NCI-H82 treated with DMSO at 0.1 percent for 48 hours (cell line): Measurements from ENCODE around the gene NDST1.

Source experiments
- DNase-seq: peaks from one replicate; lab custom pipeline; 2025; ENCODE audit not compliant: unreplicated experiment; lab: John Stamatoyannopoulos, UW

The NDST1 gene

DNA sequence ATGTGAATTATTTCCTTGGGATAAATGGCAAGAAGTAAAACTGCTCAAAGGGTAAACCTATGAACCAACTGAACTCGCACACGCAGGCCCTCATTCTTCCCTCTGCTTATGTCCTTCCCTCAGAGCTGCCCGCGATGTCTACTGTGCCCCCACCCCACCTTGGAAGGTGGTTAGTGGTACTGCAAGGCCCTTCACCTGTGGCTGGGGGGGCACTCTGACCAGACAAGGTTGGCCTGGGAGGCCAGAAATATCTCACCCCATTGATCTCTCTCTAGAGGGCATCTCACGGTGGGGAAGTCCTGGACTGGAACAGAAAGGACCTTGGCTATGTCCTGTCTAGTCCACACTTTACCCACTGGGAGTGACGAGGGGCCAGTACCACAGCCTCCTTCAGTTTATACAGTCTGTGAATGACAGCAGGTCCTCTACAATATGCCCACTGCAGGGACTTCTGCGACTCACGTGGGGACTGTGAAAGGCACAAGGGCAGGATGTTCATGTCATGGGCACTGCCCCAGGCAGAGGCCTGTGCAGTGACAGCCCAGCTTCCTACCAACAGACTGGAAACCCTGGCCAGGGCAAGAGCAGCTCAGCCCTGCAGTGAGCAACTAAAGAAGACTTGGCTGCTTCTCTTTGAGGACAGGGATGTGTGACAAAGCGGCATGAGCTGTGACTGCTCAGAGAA is 75.8 kb downstream of the NDST1 start:
- no peak for DNase-seq

GRCh38 chr5:150584556-150585335 is 76.8 kb downstream of the NDST1 start:
- DNase-seq = no peak

GRCh38 chr5:150585781-150586341 is 77.9 kb downstream of the NDST1 start:
- peak; percentile 17 for DNase-seq

DNA sequence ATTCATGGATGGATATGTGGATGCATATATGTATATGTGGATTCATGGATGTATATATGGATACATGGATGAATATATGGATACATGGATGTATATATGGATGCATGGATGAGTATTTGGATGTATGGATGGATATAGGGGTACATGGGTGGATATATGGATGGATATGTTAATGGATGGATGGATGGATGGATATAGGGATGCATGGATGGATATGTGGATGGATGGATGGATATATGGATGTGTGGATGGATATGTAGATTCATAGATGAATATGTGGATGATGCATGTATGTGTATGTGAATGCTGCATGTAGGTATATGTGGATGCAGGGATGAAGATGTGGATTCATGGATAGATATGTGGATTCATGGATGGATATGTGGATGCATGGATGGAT is 79.1 kb downstream of the NDST1 start:
- no peak for DNase-seq

DNA sequence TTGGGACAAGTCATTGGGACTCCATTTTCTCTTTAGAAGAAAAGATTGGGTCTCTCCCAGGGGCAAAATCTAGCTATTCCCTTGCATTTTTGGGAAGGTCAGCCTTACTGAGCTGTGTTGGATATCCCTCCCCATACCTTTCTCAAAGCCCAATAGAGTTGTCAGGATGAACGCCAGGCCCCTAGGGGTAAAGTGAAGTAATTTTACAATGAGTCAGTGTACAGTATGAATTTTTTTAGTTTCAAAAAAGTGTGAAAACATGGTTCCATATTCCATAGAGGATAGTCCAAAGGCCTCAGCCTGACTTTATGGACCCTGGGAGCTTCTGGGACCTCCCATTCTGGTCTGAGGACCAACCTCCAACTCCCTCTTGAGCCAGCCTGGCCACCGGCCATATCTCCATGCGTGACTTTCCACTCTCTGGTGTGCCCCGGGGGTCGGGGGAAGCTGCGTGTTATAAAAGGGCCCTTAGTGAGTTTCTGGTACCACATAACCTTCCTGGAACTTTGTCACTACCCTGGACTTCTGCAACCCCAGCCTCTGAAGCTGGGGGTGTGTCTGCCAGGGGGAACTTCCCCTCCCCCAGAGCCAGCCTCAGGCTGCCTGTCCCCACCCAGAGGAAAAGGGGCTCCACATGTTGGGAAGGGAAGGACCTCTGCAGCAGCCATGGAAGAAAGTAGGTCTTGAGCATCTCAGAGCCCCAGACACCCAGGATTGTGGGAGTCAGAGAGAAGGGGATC is 80.1 kb downstream of the NDST1 start:
- no peak for DNase-seq

- no peak for DNase-seq
These were observed 80.6 kb downstream of the NDST1 start for GRCh38 chr5:150588596-150588890.

DNA sequence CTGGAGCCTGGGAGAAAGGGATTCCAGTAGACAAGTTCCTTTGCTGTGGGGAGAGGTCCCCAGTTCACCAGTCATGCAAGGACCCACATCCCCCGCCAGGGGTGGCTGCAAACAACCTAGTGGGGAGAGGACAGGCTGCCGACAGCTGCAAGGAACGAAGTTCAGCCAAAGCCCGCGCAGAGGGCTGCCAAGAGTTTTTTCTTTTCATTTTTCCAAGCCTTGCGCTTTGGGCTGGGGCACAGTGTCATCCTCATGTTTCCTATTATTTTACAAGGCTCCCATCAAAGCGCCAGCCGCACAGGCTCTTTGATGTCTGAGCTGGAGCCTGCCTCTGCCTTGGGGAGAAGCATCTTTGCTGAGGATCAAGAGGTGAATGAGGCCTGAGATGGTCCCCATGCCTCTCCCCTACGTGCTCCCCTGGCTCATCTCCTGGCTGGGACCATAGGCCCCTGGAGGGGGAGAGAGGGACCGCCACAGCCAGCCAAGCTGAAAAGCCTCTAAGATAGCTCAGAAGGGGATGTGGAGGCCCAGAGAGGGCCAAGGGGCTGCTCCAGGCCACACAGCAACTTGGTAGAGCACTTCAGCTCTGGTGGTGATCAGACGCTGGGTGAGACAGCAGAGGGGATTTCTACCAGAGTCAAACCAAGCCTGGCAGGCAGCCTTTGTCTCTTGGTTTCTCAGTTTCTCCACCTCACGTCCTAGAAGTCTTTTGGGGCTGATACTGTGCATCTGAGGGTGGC is 82.1 kb downstream of the NDST1 start:
- DNase-seq = no peak

DNA sequence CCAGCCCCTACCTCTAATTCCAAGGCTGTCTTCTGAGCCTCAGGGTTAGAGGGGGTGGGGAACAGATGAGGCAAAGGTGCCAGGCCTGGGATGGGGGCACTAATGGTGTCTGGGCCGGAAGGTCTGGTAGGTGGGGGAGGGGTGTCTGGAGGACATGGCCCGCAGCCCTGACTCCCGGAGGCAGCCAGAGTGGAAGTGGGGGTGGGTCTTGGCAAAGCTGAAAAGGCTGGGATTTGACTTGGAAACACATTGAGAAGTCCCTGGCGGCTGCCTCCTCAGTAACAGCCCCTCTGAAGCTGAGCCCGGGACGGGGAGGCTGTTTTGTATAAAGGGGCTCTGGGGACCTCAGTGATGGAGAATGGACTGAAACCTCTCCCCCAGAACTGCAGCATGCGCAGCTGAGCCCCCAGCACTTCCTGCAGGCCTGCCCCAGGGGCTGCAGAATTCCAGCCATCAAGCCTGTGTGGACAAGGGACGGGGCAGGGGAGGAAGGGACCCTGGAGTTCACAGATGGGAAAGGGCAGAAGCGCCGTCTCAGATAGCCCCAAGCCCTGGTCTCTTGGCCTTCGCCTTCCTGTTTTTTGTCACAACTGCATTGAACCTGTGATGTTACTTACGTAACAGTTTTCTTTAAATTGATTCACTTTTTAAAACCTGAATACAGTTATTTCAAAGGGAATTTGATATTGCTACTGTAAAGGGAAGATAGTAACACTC is 83.2 kb downstream of the NDST1 start:
- DNase-seq = no peak

- no peak for DNase-seq
These were observed 85.7 kb downstream of the NDST1 start for GRCh38 chr5:150593593-150593992.

DNA sequence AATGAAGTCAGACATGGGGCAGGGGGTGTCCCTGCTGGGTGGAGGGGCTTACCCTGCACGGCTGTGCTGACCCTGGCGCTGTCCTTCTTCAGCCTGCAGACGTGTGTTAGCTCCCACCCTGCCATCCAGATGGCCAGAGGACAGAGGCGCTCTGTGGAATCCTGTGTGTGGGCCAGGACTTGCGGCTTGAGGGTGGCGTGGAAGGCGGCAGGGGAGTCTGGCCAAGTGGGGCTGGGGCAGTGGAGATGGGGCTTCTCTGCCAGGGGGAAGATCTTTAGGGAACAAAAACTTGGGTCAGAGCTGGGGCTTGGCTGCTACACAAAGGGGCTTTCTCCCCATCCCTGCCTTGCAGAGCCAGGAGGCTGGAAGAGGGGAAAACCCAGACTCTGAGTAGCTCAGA is 86.1 kb downstream of the NDST1 start:
- DNase-seq = no peak

DNA sequence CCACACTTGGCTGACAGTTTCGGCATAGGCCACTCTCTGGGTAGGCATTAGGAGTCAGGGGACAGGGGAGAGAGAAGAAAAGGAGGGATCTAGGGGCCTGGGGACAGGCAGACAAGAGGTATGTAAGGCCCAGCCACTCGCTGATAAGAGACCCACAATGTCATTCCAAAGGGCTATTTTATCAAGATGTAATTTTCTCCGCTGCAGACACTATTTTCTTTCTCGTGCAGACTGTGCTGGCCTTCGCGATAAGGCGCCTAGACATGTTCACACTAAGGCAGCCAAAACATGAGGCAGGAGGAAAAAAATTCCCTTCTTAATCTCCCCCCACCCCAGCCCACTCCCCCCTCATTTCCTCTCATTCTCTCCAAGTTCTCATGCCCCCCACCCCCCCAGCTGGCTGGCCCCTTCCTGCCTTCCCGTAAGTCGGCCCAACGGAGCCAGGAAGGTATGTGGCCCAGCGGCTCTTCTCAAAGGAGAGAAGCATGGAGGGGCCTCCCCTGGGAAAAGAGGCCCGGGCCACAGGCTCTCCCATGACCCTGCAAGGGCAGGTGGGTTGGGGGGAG is 87.6 kb downstream of the NDST1 start:
- no peak for DNase-seq

DNA sequence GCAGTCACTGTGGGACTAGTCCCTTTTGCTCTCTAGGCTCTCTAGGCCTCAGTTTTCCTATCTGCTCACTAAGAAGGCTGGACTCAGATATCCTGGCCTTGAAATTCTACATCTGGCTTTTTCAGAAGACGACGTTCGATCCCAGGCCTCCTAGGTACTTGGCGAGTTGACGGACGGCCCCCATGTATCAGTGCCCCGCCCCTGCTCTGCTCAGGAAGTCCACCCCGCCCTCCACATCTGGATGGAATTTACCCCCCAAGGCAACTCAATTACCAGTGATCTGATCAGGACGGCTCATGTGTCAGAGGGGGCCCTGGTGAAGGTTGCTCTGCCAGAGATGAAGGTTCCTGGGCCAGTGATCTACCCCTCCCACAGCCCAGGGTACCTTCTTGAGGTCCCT is 88.4 kb downstream of the NDST1 start:
- DNase-seq = no peak

- no peak for DNase-seq
These were observed 88.9 kb downstream of the NDST1 start for GRCh38 chr5:150596826-150597225.

GRCh38 chr5:150598006-150598405 is 90.1 kb downstream of the NDST1 start:
- DNase-seq = no peak

DNA sequence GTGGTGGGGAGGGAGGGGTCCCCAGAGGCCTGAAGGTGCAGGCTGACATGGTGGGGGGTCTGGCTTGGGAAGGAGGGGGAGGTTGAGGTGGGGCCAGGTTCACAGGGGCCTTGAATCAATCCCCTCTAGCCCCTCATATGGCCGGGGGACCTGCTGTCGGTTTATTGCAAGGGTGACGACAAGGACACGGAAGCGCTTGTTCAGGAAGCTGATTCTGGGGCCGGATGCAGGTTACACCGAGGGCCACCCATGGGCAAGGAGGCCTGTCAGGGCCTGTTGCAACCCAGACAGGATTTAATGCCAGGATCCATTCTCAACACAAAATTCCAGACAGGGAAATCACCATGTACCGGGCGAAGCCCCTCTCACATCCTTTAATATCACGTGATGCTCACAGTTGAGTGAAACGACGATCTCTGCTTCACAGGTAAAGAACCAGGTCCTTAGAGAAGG is 90.9 kb downstream of the NDST1 start:
- DNase-seq = no peak

DNA sequence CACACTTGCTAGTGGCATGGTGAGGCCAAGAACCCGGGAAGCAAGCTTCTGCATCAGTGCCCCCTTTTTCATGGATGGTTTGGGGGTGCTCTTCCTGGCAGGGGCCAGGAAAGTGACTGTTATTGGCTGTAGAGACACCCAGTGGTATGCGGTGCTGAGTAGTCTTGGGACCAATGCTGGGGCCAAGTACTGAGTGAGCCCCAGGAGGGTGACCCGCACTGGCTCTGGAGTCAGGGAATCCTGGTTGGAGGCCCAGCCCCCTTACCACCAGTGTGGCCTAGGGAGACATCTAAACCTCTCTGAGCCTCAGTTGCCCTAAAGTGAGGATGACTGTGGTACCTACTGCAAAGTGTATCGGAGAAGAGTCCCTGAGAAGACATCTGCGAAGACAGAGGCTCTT is 91.3 kb downstream of the NDST1 start:
- DNase-seq = no peak

DNA sequence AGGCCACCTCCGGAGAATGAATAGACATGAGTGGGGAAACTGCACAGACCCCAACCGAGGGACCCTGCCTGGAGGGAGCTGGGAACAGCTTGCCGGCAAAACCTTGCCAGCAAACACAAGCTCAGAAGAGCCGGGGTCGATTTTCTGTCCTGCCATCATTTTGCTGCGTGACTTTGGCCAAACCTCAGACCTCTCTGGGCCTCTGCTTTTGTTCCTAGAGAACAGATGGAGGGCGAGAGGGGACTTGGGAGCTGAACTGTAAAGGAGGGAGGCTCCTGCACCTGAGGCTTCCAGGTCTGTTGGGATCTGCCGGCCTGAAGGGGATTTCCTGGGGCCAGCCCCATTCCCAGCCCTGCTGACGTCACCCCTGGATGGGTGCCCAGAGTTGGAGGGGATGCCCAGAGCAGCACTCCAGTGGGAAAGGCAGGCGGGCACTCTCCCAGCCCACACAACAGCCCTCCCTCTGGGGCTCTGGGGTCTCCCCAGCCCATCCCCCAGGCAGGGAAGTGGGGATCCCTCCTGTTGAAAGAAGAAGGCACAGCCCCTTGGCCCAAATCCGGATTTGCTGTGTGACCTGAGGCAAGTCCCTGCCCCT is 92.1 kb downstream of the NDST1 start:
- DNase-seq = no peak

DNA sequence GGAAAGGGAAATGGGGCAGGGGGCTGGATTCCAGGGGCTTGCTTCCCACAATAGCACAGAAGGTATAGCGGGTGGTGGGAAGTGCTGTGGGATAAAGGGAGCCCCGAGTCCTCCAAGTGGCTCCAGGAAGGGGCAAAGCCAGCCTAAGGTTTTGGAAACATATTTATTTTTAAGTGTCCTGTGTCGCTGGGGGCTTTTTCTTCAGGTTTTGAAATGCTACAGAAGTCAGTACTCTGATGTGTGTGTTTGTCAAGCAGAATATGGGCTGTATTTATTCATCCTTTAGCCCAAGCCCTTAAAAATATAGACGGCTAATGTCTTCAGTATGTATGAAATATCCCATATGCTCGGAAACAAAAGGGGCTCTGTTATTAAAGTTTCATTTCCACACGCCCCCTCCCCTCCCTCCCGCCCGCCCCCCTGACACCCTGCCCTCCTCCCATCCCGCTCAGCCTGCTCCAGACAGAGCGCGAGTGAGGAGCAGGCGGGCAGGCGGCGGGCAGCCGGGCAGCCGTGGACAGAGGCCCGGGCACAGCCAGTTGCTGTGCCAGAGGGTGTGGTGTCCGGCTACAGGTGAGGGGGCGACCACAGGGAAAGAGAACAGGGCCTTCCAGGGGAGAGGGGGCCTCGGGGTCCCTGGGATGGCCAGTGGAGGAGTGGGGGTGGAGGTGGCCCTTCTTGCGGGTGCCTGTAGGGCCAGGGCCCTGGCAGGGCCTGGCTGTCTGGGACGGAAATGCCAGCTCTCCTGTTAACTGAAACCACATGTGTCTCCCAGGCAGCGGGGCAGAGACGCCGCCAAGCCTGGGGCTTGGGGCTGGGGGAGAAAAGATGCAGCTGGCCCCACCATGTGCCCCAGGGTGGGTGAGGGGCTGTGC is 92.9 kb downstream of the NDST1 start:
- no peak for DNase-seq
